Thoracic aorta (tissue), 2 donors: ENCODE measurements around the gene EFNA2. TPM values are rescaled to one million over a fixed set of nuclear protein-coding genes. Genes with fewer than 3 reads are reported as not detected.

ENCODE experiments used
- ATAC-seq: fragments of 150-250 bp; one replicate; pipeline ENCODE4 v1.8.0; 2017; ENCODE audit warnings: low read depth; ENCODE audit not compliant: insufficient number of reproducible peaks, low FRiP score
- DNase-seq: peaks from one replicate; pipeline ENCODE4 v3.0.0-alpha.2; 2020; ENCODE audit warnings: low spot score
- H3K27ac ChIP-seq, 2 donors: fragments of 200-600 bp; sonication (generic); 1 replicate in 1 of 2; 2 replicates in 1 of 2; pipeline ENCODE4 v1.5.1; 2016; ENCODE audit warnings: mild to moderate bottlenecking in 2 of 2, moderate library complexity in 2 of 2
- H3K27me3 ChIP-seq: fragments of 200-600 bp; sonication (generic); replicated peaks from 2 replicates; pipeline ENCODE4 v1.6.0; 2016; ENCODE audit warnings: mild to moderate bottlenecking; ENCODE audit not compliant: insufficient read depth
- H3K36me3 ChIP-seq: fragments of 200-600 bp; sonication (generic); one replicate; pipeline ENCODE4 v1.5.1; 2016
- H3K4me1 ChIP-seq, 2 donors: fragments of 200-600 bp; sonication (generic); 1 replicate in 1 of 2; 2 replicates in 1 of 2; pipeline versions ENCODE4 v1.5.1 to v1.6.0; 2016; ENCODE audit warnings: low read depth in 2 of 2, mild to moderate bottlenecking in 1 of 2; ENCODE audit not compliant: control insufficient read depth in 1 of 2
- H3K4me3 ChIP-seq: fragments of 200-600 bp; sonication (generic); 2 replicates; pipeline ENCODE4 v1.5.1; 2016; ENCODE audit warnings: mild to moderate bottlenecking
- H3K9me3 ChIP-seq: fragments of 200-600 bp; sonication (generic); 2 replicates; pipeline ENCODE4 v1.5.1; 2016
- CTCF ChIP-seq: fragments of 200-600 bp; sonication (generic); IDR thresholded peaks from one replicate; pipeline ENCODE4 v1.5.1; 2019; ENCODE audit warnings: antibody characterized with exemption
- total RNA-seq, 2 donors: library from RNA; depleted of rRNA; stranded (reverse); fragments of >200 nt; gene quantifications; one replicate each; pipeline versions ENCODE4 v1.1.0 to v1.2.3, GENCODE V29; 2016

Gene EFNA2
- total RNA-seq, 2 donors from 2014 or later = not detected

GRCh38 chr19:1278074-1278473 is 7.6 kb upstream of the EFNA2 start:
- ATAC-seq (no peak), DNase-seq (no peak)
- Histone ChIP-seq H3K27me3 (no peaks in the 10 kb centered on the region), H3K9me3 (no peaks in the 10 kb centered on the region), H3K27ac (no peak overlapping the region), H3K4me1 (peaks cover 19 to 33% of the 10 kb centered on the region in 2 donors), H3K4me3 (no peak overlapping the region), H3K36me3 (peaks cover 26% of the 10 kb centered on the region)
- TF ChIP-seq CTCF = no peak

DNA sequence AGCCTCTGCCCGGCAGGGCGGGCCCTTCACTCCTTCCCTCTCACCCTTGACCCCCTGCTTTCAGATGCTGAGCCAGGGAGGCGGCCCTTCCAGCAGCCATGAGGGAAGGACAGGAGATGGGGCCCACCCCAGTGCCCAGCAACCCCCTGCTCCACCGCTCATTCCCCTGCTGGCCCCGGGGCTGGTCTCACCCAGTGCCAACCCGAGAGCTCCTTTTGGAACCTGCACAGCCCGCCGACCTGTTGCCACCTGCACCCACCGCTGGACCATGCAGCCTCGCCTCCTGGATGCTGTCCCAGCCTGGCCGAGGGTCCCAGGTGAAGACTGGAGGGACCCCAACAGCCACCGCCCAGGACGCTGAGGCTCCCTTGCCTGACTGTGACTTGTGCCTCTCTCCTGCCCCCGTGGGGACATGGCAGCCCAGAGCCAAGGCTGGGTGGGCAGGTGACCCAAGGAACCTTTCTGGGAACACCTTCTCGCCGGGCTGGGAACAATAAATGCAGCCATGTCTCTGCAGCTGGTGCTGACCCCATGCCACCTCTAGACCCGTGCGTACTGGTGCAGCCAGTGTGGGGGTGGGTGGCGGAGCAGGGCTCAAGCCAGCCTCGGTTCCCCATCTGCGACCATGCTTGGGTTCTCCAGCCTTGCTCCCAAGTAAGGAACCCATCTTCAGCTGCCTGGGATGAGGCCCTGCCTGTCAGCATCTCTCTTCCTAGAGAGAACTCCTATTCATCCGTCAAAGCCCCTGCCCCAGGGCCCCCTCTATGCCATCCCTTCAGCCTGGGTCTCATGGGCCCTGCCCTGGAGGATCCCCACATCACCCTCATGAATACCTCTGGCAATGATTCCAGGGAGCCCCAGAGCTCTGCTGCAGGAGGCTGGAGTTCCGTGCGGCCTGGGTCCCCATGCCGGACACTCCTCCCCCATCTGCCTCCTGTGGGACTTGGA is 6.7 kb upstream of the EFNA2 start:
- Histone ChIP-seq H3K4me1 (peaks cover 17 to 24% of the 10 kb centered on the region in 2 donors), H3K9me3 (no peaks in the 10 kb centered on the region), H3K27ac (no peak overlapping the region), H3K27me3 (no peaks in the 10 kb centered on the region), H3K4me3 (no peak overlapping the region), H3K36me3 (peaks cover 18% of the 10 kb centered on the region)
- DNase-seq (no peak), ATAC-seq (no peak)
- no peak for TF ChIP-seq CTCF

DNA sequence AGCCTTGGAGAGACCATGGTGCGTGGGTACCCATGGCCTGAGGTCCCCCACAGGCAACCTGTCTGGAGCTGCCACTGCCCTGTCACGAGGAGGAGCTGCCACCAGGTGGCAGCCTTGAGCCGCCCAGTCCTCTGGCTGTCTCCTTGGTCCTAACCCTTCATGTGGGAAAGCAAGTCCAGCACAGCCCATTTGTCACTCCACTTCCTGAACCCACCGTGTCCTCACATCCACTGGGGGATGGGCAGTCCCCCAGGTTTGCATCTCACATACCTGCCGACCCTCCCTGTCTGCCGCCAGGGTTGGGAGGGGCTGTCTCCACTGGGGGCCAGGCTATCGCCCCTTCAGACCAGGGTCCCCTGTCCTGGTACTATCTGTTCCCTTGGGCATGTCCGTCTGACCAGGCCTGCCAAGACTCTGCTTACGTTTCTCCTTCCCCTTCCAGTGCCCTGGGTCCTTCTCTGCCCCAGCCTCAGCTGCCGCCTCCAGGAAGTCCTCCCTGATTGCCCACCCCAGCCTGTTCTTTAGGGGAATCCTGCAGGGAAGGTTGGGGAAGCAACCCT is 5.8 kb upstream of the EFNA2 start:
- Histone ChIP-seq H3K27ac (no peak overlapping the region), H3K4me1 (peaks cover 10 to 15% of the 10 kb centered on the region in 2 donors), H3K36me3 (peaks cover 9% of the 10 kb centered on the region), H3K4me3 (no peak overlapping the region), H3K9me3 (no peaks in the 10 kb centered on the region), H3K27me3 (peaks cover 7% of the 10 kb centered on the region)
- DNase-seq (no peak), ATAC-seq (peak; percentile 26)
- peak; percentile 97 for TF ChIP-seq CTCF

DNA sequence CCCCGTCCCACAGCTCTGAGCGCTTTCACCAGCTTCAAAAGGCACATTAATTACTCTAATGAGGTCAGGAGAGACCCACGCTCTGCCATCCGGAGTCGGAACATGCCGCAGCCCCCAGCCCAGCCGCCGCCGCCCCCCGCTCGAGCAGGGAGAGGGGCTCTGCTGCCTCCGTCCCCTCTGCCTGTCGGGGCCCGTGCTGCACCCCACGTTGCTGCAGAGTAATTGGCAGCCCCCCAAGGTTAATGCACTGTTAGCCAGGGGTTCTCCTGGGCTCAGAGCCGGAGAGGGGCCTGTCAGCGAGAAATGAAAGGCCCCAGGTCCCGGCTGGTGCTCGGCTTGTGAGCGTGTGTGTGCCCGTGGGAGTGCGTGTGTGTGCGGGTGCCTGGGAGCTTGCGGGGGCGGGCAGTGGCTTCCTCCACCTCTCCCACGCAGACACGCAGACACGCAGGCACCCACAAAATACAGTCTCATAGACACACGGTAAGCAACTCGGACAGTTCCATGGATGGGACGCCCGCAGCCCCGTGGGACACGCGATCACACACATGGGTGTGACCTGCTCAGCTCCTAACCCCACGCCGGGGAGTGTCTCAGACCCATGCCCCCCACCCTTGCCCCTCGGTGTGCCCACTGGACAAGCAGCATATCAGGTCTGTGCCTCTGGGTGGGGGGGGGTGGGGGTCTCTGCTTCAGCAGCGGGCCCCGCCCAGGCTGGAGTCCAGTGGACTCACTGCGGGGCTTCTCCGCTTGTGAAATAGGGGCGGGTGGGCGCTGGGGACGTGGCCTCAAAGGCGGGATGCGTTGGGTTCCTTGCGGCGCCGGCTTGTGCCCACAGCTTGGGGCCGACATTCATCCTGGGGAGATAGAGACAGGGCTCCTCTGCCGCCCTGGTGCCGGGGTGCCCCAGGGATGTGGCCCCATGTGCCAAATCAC is 4.8 kb upstream of the EFNA2 start:
- no peak for ATAC-seq
- no peak for TF ChIP-seq CTCF
- Histone ChIP-seq H3K4me1 (peaks cover 8 to 12% of the 10 kb centered on the region in 2 donors), H3K27me3 (peaks cover 7% of the 10 kb centered on the region), H3K36me3 (peaks cover 9% of the 10 kb centered on the region), H3K4me3 (no peak overlapping the region), H3K9me3 (no peaks in the 10 kb centered on the region), H3K27ac (no peak overlapping the region)
- no peak for DNase-seq
